SK-N-MC (cell line): ENCODE data around the gene CLASRP.
"Not testable (repeated sequence)": the region's sequence is repeated elsewhere in the genome, so short reads cannot be mapped to it uniquely, and the experiment has no call there.

ENCODE experiments used
- DNase-seq: peaks from one replicate; pipeline ENCODE4 v3.0.0-alpha.2; 2011; ENCODE audit warnings: low read depth, low spot score
- H3K27ac ChIP-seq: fragments of 200-600 bp; sonication (generic); 2 replicates; pipeline ENCODE4 v1.5.1; 2016; ENCODE audit warnings: mixed run types
- H3K36me3 ChIP-seq: fragments of 200-600 bp; sonication (generic); 2 replicates; pipeline ENCODE4 v1.6.1; 2017; ENCODE audit warnings: antibody characterized with exemption, low read length, mixed read lengths; ENCODE audit not compliant: insufficient read depth
- H3K4me3 ChIP-seq: fragments of 200-600 bp; sonication (generic); 2 replicates; pipeline ENCODE4 v1.5.1; 2016
- H3K9ac ChIP-seq: fragments of 200-600 bp; sonication (generic); 2 replicates; pipeline ENCODE4 v1.8.0; 2017; ENCODE audit warnings: mixed run types, mixed read lengths; ENCODE audit not compliant: insufficient read length
- H3K9me3 ChIP-seq: fragments of 200-600 bp; sonication (generic); 2 replicates; pipeline ENCODE4 v1.6.1; 2017; ENCODE audit warnings: low read depth, mild to moderate bottlenecking, antibody characterized with exemption, low read length, moderate library complexity, mixed read lengths
- EZH2 ChIP-seq: fragments of 200-600 bp; sonication (generic); IDR thresholded peaks from one replicate; pipeline ENCODE4 v1.6.1; 2017; ENCODE audit warnings: antibody characterized with exemption
- FOXP2 ChIP-seq: optimal IDR thresholded peaks from 2 replicates; pipeline ENCODE3; 2011; ENCODE audit warnings: mild to moderate bottlenecking, moderate library complexity; ENCODE audit not compliant: insufficient read depth; ENCODE audit errors: extremely low read length, control extremely low read depth
- POLR2AphosphoS5 ChIP-seq: IDR thresholded peaks from 2 replicates; pipeline ENCODE4 v1.6.1; 2012; ENCODE audit warnings: mild to moderate bottlenecking, low read depth, low read length, borderline replicate concordance

The CLASRP gene

DNA sequence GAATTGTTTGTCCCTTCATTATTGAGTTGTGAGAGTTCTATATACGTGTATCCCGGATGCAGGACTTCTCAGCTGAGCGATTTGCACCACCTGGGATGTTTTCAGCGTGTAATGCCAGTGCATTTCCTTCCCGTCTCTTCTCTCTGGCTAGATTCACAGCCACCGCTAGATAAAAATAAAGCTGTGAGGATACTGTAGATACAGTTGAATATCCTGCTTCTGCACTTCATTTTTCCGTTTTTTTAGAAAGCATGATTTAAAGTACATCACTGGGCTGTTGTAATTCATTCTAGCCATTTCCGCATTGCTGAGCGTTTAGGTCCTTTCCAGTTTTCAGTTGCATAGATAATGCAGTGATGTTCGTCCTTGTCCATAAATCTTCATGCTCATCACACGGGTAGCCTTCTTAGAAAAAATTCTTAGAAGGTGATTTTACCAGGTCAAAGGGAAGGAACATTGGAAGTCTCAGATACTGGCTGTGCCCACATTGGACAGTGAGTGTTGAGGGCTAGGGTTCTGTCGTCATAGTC, 68.8 kb downstream of the CLASRP start:
- H3K9ac ChIP-seq, result no peak overlapping the region
- H3K27ac ChIP-seq, result no peak overlapping the region
- TF ChIP-seq FOXP2 (no peak), POLR2AphosphoS5 (no peak), EZH2 (no peak)
- DNase-seq, result no peak
- no peaks in the 10 kb centered on the region for H3K9me3 ChIP-seq
- no peak overlapping the region for H3K4me3 ChIP-seq
- H3K36me3 ChIP-seq, result no peaks in the 10 kb centered on the region

DNA sequence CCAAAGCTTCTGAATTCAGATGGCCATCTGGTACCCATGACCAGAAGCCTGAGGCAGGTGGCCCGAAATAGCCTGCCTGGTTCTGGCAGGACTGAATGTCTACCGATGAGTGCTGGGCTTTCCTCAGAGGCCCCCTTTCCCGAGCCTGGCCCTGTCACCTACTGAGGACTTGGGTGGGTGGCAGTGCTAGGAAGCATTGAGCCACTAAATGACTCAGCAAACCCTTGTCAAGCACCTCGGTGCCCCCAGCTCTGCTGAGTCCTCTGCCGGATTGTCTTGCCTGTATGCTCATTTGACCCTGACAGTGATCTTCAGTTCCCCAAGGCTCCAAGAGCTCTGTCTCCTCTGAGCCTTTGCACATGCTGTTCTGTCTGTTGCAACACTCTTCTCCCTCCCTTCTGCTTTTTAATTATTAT, 72.0 kb downstream of the CLASRP start:
- no peak overlapping the region for H3K9ac ChIP-seq
- TF ChIP-seq FOXP2 (no peak), EZH2 (no peak), POLR2AphosphoS5 (no peak)
- H3K27ac ChIP-seq, result no peak overlapping the region
- no peak for DNase-seq
- no peaks in the 10 kb centered on the region for H3K36me3 ChIP-seq
- no peaks in the 10 kb centered on the region for H3K9me3 ChIP-seq
- H3K4me3 ChIP-seq, result no peak overlapping the region

DNA sequence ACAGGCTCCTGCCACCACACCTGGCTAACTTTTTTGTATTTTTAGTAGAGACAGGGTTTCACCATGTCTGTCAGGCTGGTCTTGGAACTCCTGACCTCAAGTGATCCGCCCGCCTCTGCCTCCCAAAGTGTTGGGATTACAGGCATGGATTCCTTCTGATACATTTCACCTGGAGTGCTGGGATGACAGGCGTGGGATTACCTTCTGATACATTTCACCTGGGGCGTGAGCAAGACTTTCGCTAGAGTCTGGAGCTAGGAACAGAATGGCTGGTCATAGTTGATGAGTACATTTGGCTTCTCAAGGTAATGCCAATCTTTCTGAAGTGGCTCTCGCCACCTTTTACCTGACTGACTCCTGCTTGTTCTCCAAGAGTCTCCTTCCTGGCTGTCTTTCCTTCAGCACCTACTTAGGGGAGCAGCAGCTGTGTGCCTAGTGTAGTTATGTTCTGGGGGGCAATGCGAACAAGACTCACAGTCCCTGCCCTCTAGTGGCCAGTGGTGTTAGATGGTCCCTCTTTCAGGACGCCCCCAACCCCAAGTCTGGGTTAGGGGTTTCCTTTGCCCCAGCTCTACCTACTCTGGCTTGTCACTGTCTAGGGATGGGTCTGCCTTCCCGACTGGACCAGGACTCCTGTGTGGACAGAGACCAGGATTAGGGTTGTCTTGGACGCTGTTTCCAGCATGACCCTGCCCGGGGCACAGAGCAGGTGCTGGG, 73.4 kb downstream of the CLASRP start:
- Histone ChIP-seq H3K36me3 (no peaks in the 10 kb centered on the region), H3K27ac (no peak overlapping the region), H3K4me3 (no peak overlapping the region), H3K9me3 (no peaks in the 10 kb centered on the region), H3K9ac (no peak overlapping the region)
- DNase-seq, result no peak
- TF ChIP-seq EZH2 (no peak), FOXP2 (no peak), POLR2AphosphoS5 (no peak)

DNA sequence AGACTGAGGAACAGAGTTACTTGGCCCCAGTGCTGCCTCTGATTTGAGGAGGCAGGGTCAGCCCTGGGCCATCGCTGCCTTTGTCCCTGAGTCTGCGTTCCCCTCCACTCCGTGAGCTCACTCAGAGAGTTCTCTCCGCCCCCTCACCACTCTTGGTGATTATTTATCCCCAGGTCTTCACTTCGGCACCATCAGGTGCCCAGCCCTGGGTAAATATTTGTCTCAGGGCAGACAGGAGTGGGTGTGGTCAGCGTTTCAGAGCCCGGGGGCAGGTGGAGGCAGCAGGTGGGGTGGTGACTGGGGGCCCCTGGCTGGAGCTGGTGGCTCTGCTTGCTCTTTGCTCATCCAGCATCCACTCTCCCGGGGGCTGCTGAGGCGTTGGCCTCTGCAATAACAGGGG, 74.8 kb downstream of the CLASRP start:
- DNase-seq, result no peak
- Histone ChIP-seq H3K9me3 (no peaks in the 10 kb centered on the region), H3K36me3 (no peaks in the 10 kb centered on the region), H3K4me3 (no peak overlapping the region), H3K9ac (no peak overlapping the region), H3K27ac (no peak overlapping the region)
- TF ChIP-seq EZH2, result no peak
- no peak for TF ChIP-seq POLR2AphosphoS5
- no peak for TF ChIP-seq FOXP2

DNA sequence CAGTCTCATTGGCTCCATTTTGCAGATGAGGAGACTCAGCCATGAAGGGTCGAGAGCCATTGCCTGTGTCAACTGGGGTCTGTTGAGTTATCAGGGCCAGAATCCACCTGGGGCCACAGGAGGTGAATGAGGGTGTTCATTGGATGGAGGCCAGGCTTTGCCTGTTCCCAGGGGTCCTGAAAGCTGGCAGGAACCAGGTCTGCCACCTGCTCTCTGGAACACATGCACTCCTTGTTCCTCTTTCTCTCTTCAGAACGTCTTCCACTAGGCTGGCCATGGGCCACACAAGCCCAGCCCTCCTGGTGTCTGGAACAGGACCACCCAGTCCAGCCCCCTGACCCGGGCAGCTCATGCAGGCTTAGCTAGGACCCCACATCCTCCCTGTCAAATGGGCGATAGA, 75.3 kb downstream of the CLASRP start:
- no peak for DNase-seq
- Histone ChIP-seq H3K9ac (no peak overlapping the region), H3K27ac (no peak overlapping the region), H3K9me3 (no peaks in the 10 kb centered on the region), H3K36me3 (no peaks in the 10 kb centered on the region), H3K4me3 (no peak overlapping the region)
- TF ChIP-seq FOXP2, result no peak
- TF ChIP-seq EZH2, result no peak
- TF ChIP-seq POLR2AphosphoS5, result no peak

DNA sequence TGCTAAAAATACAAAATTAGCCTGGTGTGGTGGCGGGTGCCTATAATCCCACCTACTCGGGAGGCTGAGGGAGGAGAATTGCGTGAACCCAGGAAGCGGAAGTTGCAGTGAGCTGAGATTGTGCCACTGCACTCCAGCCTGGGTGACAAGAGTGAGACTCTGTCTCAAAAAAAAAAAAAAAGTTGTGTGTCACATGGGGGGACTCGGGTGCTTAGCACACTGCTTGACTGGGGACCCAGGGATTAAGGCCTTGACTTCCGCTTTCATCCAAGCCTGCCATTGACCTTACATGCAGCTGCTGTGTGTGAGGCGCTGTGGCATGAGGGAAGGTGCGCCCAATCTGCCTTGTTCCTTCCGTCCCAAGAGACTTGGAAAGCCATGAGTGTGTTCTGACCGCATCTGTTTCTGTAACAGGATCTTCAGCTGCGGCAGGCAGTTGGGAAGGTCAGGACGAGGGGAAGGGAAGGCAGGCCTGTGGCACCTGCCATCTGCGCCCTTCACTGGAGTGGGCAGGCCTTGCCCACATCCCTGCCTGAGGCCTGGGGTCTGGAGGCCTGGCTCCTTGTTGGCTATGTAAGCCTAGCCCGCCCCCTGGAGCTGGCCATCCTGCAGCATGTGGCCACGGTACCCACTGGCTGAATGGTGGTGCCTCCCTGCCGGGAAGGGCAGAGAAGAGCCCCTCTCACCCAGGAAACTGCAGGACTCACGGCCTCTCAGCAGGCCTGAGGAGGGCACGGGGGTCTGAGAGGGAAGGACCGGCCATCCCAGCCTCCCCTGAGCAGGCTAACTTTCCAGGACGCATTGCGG, 77.2 kb downstream of the CLASRP start:
- Histone ChIP-seq H3K9ac (no peak overlapping the region), H3K4me3 (no peak overlapping the region), H3K27ac (no peak overlapping the region), H3K9me3 (no peaks in the 10 kb centered on the region), H3K36me3 (no peaks in the 10 kb centered on the region)
- TF ChIP-seq POLR2AphosphoS5 (no peak), FOXP2 (no peak), EZH2 (no peak)
- DNase-seq, result no peak

DNA sequence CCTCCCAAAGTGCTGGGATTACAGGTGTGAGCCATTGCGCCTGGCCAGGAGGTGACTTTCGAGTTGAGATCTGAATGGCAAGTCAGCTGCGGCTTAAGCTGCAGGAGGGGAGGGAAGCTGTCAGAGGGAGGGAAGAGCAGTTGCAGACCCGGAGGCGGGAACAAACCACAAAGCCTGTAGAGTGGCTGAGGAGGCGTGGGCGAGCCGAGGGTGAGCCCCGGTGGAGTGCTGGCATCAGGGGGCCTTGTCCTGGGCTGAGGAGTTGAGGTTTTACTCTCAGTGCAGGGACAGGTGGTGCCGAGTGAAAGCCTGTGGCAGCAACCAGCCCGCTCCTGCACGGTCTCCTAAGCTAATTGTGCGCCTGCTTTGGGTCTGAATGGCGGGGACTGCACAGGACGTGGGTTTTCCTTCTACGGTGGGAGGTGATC, 78.3 kb downstream of the CLASRP start:
- no peak overlapping the region for H3K27ac ChIP-seq
- DNase-seq, result no peak
- no peaks in the 10 kb centered on the region for H3K36me3 ChIP-seq
- H3K9ac ChIP-seq, result no peak overlapping the region
- no peaks in the 10 kb centered on the region for H3K9me3 ChIP-seq
- TF ChIP-seq POLR2AphosphoS5 (no peak), FOXP2 (no peak), EZH2 (no peak)
- H3K4me3 ChIP-seq, result no peak overlapping the region

DNA sequence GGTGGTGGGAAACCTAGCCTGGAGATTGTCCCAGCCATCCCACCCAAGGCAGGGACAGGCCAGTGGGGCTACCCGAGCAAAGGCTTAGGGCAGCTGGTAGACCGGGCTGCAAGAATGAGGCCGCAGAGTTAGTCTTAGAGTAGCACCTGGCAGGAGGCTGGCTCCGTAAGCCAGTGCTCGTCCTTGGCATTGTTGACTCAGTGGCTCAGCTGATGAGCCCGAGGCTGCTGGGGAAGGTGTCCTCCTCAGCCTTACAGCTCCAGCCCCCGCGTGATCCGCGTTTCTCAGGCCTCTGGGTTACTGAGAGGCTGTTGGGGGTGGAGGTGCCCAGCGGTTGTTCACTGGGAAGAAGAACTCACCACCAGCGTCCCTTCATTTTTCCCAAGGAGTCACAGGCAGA, 78.8 kb downstream of the CLASRP start:
- TF ChIP-seq EZH2 (no peak), FOXP2 (no peak), POLR2AphosphoS5 (no peak)

DNA sequence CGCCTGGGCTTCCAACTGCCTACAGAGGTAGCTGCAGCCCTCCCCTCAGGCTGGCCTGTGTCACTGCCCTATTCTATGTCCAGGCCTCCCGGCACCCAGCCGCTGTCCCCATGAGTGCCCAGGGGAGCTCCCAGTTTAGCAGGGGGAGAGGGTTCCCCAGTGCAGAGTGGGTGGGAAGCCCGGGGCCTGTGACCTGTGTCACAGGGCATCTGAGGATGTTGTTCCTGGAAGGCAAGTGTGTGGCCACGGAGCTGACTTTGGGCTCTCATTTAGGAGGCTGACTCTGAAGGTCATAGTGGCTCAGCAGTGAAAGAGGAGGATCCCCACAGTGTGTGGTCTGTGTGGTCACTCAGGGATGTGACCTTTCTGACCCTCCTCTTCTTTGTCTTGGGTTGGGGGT, 79.3 kb downstream of the CLASRP start:
- Histone ChIP-seq H3K36me3 (no peaks in the 10 kb centered on the region), H3K27ac (no peak overlapping the region), H3K9me3 (no peaks in the 10 kb centered on the region), H3K4me3 (no peak overlapping the region), H3K9ac (no peak overlapping the region)
- no peak for TF ChIP-seq EZH2
- no peak for TF ChIP-seq FOXP2
- no peak for TF ChIP-seq POLR2AphosphoS5
- no peak for DNase-seq

More for the DNA sequence above, 78.8 kb downstream of the CLASRP start:
- Histone ChIP-seq H3K9me3 (no peaks in the 10 kb centered on the region), H3K4me3 (no peak overlapping the region), H3K36me3 (no peaks in the 10 kb centered on the region), H3K9ac (no peak overlapping the region), H3K27ac (no peak overlapping the region)
- no peak for DNase-seq

DNA sequence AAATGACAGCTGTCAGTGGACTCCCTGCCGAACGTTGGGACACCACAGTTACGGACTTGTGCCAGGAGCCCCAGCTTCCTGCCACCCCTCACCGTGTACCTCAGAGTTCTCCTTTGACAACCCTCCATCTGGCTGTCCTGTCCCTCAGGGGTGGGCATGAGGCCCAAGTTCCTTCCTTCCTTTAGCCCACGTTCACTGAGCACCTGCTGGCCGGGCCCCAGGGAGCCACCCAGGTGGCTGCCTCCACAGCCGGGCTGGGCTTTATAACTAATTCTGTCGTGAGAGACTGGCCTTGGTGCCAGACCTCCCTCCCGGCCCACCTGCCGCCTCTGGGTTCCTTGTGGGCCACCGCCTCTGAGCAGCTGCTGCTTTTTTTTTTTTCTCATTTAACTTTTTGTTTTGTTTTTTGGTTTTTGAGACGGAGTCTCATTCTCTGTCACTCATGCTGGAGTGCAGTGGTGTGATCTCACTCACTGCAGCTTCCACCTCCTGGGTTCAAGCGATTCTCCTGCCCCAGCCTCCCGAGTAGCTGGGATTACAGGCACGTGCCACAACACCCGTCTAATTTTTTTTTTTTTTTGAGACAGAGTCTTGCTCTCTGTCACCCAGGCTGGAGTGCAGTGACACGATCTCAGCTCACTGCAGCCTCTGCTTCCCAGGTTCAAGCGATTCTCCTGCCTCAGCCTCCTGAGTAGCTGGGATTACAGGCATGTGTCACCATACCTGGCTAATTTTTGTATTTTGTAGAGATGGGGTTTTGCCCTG, 79.9 kb downstream of the CLASRP start:
- not testable (repeated sequence) for H3K27ac ChIP-seq, H3K4me3 ChIP-seq

More for the DNA sequence above, 79.9 kb downstream of the CLASRP start:
- not testable (repeated sequence) for H3K9ac ChIP-seq, DNase-seq, H3K9me3 ChIP-seq, H3K36me3 ChIP-seq
